ENCODE data around the gene MAP3K13.

Gene MAP3K13

GRCh38 chr3:185362850-185363661, at the start of gene MAP3K13:
MAP3K13 (plus strand) TSS chr3:185363136; CDS start chr3:185428582, 65,446 bp downstream.
- no peak for TF ChIP-seq CTCF (IDR thresholded peaks at IDR 0.05)
- H3K27me3 Mint-ChIP-seq (ENCODE audit: low read depth, poor library complexity) = peaks cover 61% of the 10 kb centered on the region
- H3K4me3 Mint-ChIP-seq = peak within 1 kb of the TSS; percentile 94
- peaks cover 23% of the 10 kb centered on the region for H3K4me1 Mint-ChIP-seq
- peak within 1 kb of the TSS; percentile 64 for H3K27ac Mint-ChIP-seq
- H3K9me3 Mint-ChIP-seq = no peaks in the 10 kb centered on the region
- peak; percentile 64 for DNase-seq
- H3K36me3 Mint-ChIP-seq (ENCODE audit: low read depth) = no peaks in the 10 kb centered on the region

GRCh38 chr3:185313693-185314246, 49.2 kb upstream of the MAP3K13 start:
- no peak overlapping the region for H3K4me3 Mint-ChIP-seq
- H3K27ac Mint-ChIP-seq = peak overlapping the region; percentile 36
- H3K9me3 Mint-ChIP-seq = peaks cover 24% of the 10 kb centered on the region
- no peak for DNase-seq
- TF ChIP-seq CTCF (IDR thresholded peaks at IDR 0.05) = no peak
- no peaks in the 10 kb centered on the region for H3K4me1 Mint-ChIP-seq
- no peaks in the 10 kb centered on the region for H3K27me3 Mint-ChIP-seq (ENCODE audit: low read depth, poor library complexity)
- H3K36me3 Mint-ChIP-seq (ENCODE audit: low read depth) = peaks cover 30% of the 10 kb centered on the region

- Mint-ChIP-seq H3K4me1 (no peaks in the 10 kb centered on the region), H3K36me3 (ENCODE audit: low read depth) (no peaks in the 10 kb centered on the region), H3K27ac (no peak overlapping the region), H3K4me3 (no peak overlapping the region), H3K27me3 (ENCODE audit: low read depth, poor library complexity) (no peaks in the 10 kb centered on the region), H3K9me3 (no peaks in the 10 kb centered on the region)
- TF ChIP-seq CTCF (IDR thresholded peaks at IDR 0.05) = no peak
- no peak for DNase-seq
Observed at GRCh38 chr3:185316740-185317412, 46.1 kb upstream of the MAP3K13 start.

GRCh38 chr3:185317674-185318073, 45.3 kb upstream of the MAP3K13 start:
- H3K36me3 Mint-ChIP-seq (ENCODE audit: low read depth) = no peaks in the 10 kb centered on the region
- DNase-seq = no peak
- no peak overlapping the region for H3K27ac Mint-ChIP-seq
- no peak for TF ChIP-seq CTCF (IDR thresholded peaks at IDR 0.05)
- H3K4me3 Mint-ChIP-seq = no peak overlapping the region
- no peaks in the 10 kb centered on the region for H3K9me3 Mint-ChIP-seq
- no peaks in the 10 kb centered on the region for H3K27me3 Mint-ChIP-seq (ENCODE audit: low read depth, poor library complexity)
- no peaks in the 10 kb centered on the region for H3K4me1 Mint-ChIP-seq

GRCh38 chr3:185318141-185318540, 44.8 kb upstream of the MAP3K13 start:
- Mint-ChIP-seq H3K36me3 (ENCODE audit: low read depth) (no peaks in the 10 kb centered on the region), H3K27ac (no peak overlapping the region), H3K9me3 (no peaks in the 10 kb centered on the region), H3K4me3 (no peak overlapping the region), H3K27me3 (ENCODE audit: low read depth, poor library complexity) (no peaks in the 10 kb centered on the region), H3K4me1 (no peaks in the 10 kb centered on the region)
- no peak for TF ChIP-seq CTCF (IDR thresholded peaks at IDR 0.05)
- no peak for DNase-seq
